GM23338 (cell line): Measurements from ENCODE around the gene UBXN2A. TPM values are rescaled to one million over a fixed set of nuclear protein-coding genes. Genes with fewer than 3 reads are reported as not detected.

Experiments used
- ATAC-seq: fragments of 200-7000 bp; cut with Tn5 transposase; 3 replicates; pipeline ENCODE4 v1.9.1; 2020
- DNase-seq: peaks from one replicate; pipeline ENCODE4 v3.0.0-alpha.2; 2015; ENCODE audit warnings: low spot score
- H2AFZ ChIP-seq: fragments of 200-600 bp; sonication (generic); 2 replicates; pipeline ENCODE4 v1.8.0; 2016; ENCODE audit warnings: antibody characterized with exemption, mild to moderate bottlenecking, moderate library complexity
- H3F3A ChIP-seq: fragments of 200-600 bp; sonication (generic); replicated peaks from 2 replicates; pipeline ENCODE4 v1.8.0; 2017; ENCODE audit warnings: antibody characterized with exemption, mixed run types, low read depth
- H3K27ac ChIP-seq: fragments of 200-600 bp; sonication (generic); 2 replicates; pipeline ENCODE4 v1.6.1; 2016; ENCODE audit warnings: low read depth
- H3K27me3 ChIP-seq: fragments of 200-600 bp; sonication (generic); 2 replicates; pipeline ENCODE4 v1.8.0; 2016; ENCODE audit warnings: mild to moderate bottlenecking, mixed run types, moderate library complexity; ENCODE audit not compliant: insufficient read depth
- H3K36me3 ChIP-seq: fragments of 200-600 bp; sonication (generic); 2 replicates; pipeline ENCODE4 v1.8.0; 2016; ENCODE audit warnings: mild to moderate bottlenecking; ENCODE audit not compliant: insufficient read depth
- H3K4me1 ChIP-seq: fragments of 200-600 bp; sonication (generic); 2 replicates; pipeline ENCODE4 v1.8.0; 2016; ENCODE audit warnings: mild to moderate bottlenecking, moderate library complexity; ENCODE audit not compliant: insufficient read depth
- H3K4me2 ChIP-seq: fragments of 200-600 bp; sonication (generic); 2 replicates; pipeline ENCODE4 v1.7.1; 2017; ENCODE audit warnings: mixed run types
- H3K4me3 ChIP-seq: fragments of 200-600 bp; sonication (generic); 2 replicates; pipeline ENCODE4 v1.6.1; 2016; ENCODE audit warnings: mixed run types
- H3K79me2 ChIP-seq: fragments of 200-600 bp; sonication (generic); replicated peaks from 2 replicates; pipeline ENCODE4 v1.8.0; 2017; ENCODE audit warnings: mild to moderate bottlenecking; ENCODE audit not compliant: insufficient read depth
- H3K9me2 ChIP-seq: fragments of 200-600 bp; sonication (generic); 2 replicates; pipeline ENCODE4 v1.8.0; 2017; ENCODE audit not compliant: insufficient read depth
- H4K20me1 ChIP-seq: fragments of 200-600 bp; sonication (generic); replicated peaks from 2 replicates; pipeline ENCODE4 v1.8.0; 2017; ENCODE audit warnings: mild to moderate bottlenecking; ENCODE audit not compliant: insufficient read depth
- H3K27ac Mint-ChIP-seq: 2 replicates; pipeline ENCODE4 v1.8.0; 2020; ENCODE audit warnings: inconsistent platforms, mild to moderate bottlenecking, moderate library complexity, mixed read lengths
- H3K27me3 Mint-ChIP-seq: 3 replicates; pipeline ENCODE4 v1.8.0; 2022; ENCODE audit warnings: low read depth, mild to moderate bottlenecking, moderate library complexity, mixed read lengths, inconsistent platforms; ENCODE audit not compliant: insufficient read depth, poor library complexity
- H3K36me3 Mint-ChIP-seq: 3 replicates; pipeline ENCODE4 v1.8.0; 2021; ENCODE audit warnings: low read depth, mild to moderate bottlenecking, inconsistent platforms, moderate library complexity, mixed read lengths
- H3K4me1 Mint-ChIP-seq: 3 replicates; pipeline ENCODE4 v1.8.0; 2020; ENCODE audit warnings: mild to moderate bottlenecking, inconsistent platforms, mixed read lengths
- H3K4me3 Mint-ChIP-seq: 3 replicates; pipeline ENCODE4 v1.8.0; 2021; ENCODE audit warnings: moderate library complexity, mild to moderate bottlenecking, inconsistent platforms, mixed read lengths
- H3K9me3 Mint-ChIP-seq: 3 replicates; pipeline ENCODE4 v1.8.0; 2020; ENCODE audit warnings: moderate library complexity, mild to moderate bottlenecking, inconsistent platforms, mixed read lengths
- ETS1 ChIP-seq: IDR thresholded peaks from 2 replicates; pipeline ENCODE4 v1.6.1; 2016; ENCODE audit warnings: antibody characterized with exemption
- EZH2 ChIP-seq: fragments of 200-600 bp; sonication (generic); IDR thresholded peaks from one replicate; pipeline ENCODE4 v1.8.0; 2017; ENCODE audit warnings: antibody characterized with exemption, mild to moderate bottlenecking, low read depth; ENCODE audit not compliant: unreplicated experiment
- EZH2phosphoT487 ChIP-seq: fragments of 200-600 bp; sonication (generic); IDR thresholded peaks from one replicate; pipeline ENCODE4 v1.8.1; 2018; ENCODE audit warnings: antibody characterized with exemption; ENCODE audit not compliant: unreplicated experiment
- JUNB ChIP-seq: IDR thresholded peaks from one replicate; pipeline ENCODE4 v1.6.1; 2016; ENCODE audit warnings: antibody characterized with exemption; ENCODE audit not compliant: unreplicated experiment
- NANOG ChIP-seq: IDR thresholded peaks from 2 replicates; pipeline ENCODE4 v1.6.1; 2016; ENCODE audit warnings: antibody characterized with exemption, borderline replicate concordance
- POLR2AphosphoS5 ChIP-seq: IDR thresholded peaks from 2 replicates; pipeline ENCODE4 v1.6.1; 2016; ENCODE audit warnings: antibody characterized with exemption, low read depth
- REST ChIP-seq: IDR thresholded peaks from one replicate; pipeline ENCODE4 v1.6.1; 2018; ENCODE audit warnings: antibody characterized with exemption; ENCODE audit not compliant: unreplicated experiment
- STAT1 ChIP-seq: IDR thresholded peaks from one replicate; pipeline ENCODE4 v1.6.1; 2016; ENCODE audit warnings: antibody characterized with exemption; ENCODE audit not compliant: unreplicated experiment
- ZNF114 ChIP-seq: fragments of 250-450 bp; sonication (Bioruptor Pico); IDR thresholded peaks from 2 replicates; pipeline ENCODE4 v1.5.0; 2020; ENCODE audit warnings: mild to moderate bottlenecking, moderate library complexity
- ZNF331 ChIP-seq: fragments of 250-450 bp; sonication (Bioruptor Pico); IDR thresholded peaks from 2 replicates; pipeline ENCODE4 v1.5.0; 2020; ENCODE audit warnings: low read depth, mild to moderate bottlenecking, moderate library complexity
- long read RNA-seq: library from polyadenylated mRNA; unstranded; transcript quantifications from one replicate; pipeline ENCODE4 v2.0.0, GENCODE V29; 2020; ENCODE audit not compliant: unreplicated experiment
- polyA plus RNA-seq: library from polyadenylated mRNA; unstranded; fragments of >200 nt; fragmentation: Nextera tagmentation; extraction: Ambion mirVana; gene quantifications from 2 replicates; pipeline ENCODE4 v1.2.1, GENCODE V29; 2016
- total RNA-seq: library from RNA; depleted of rRNA; stranded (reverse); fragments of >200 nt; shearing (Covaris generic); gene quantifications from 2 replicates; pipeline ENCODE4 v1.2.3, GENCODE V29; 2014; rRNA removed

Gene UBXN2A
- total RNA-seq (12.1 and 17.7 TPM in 2 replicates), polyA plus RNA-seq (11.5 and 12.9 TPM in 2 replicates)
- long read RNA-seq, full-length matches to known transcripts: 20 of 32 reads
- long read RNA-seq, partial matches to known transcripts: 4 of 32 reads
- long read RNA-seq, other reads (novel, unspliced or antisense): 8 of 32 reads

GRCh38 chr2:23939987-23940717 lies at the start of gene UBXN2A:
UBXN2A (plus strand) TSS chr2:23940463; CDS start chr2:23958315, 17,852 bp downstream.
- ATAC-seq (peak; percentile 80), DNase-seq (peak; percentile 88)
- H3K4me3 Mint-ChIP-seq: peak within 1 kb of the TSS; percentile 86
- Histone ChIP-seq H3K27me3 (no peaks in the 10 kb centered on the region; the same call in 1 of the 2 replicates), H3F3A (peaks cover 11% of the 10 kb centered on the region; the same call in 1 of the 2 replicates), H3K4me1 (peaks cover 16% of the 10 kb centered on the region), H2AFZ (peak within 1 kb of the TSS; percentile 95), H3K4me2 (peak within 1 kb of the TSS; percentile 92), H3K9me2 (no peaks in the 10 kb centered on the region), H3K4me3 (peak within 1 kb of the TSS; percentile 72), H3K27ac (peak within 1 kb of the TSS; percentile 94), H3K79me2 (peaks cover 44% of the 10 kb centered on the region), H4K20me1 (peaks cover 3% of the 10 kb centered on the region; the same call in 1 of the 2 replicates), H3K36me3 (no peaks in the 10 kb centered on the region)
- peak; percentile 86 for TF ChIP-seq POLR2AphosphoS5
- no peak for TF ChIP-seq JUNB
- TF ChIP-seq ZNF331 (CRISPR knock-in tag): no peak
- TF ChIP-seq ZNF114 (CRISPR knock-in tag): no peak
- TF ChIP-seq NANOG: no peak
- TF ChIP-seq STAT1: no peak
- no peak for TF ChIP-seq EZH2phosphoT487
- no peaks in the 10 kb centered on the region; the same call in 2 of the 3 replicates for H3K9me3 Mint-ChIP-seq
- peaks cover 10% of the 10 kb centered on the region; the same call in 2 of the 3 replicates for H3K36me3 Mint-ChIP-seq
- peak within 1 kb of the TSS; percentile 97 for H3K27ac Mint-ChIP-seq
- H3K27me3 Mint-ChIP-seq: peaks cover 11% of the 10 kb centered on the region
- H3K4me1 Mint-ChIP-seq: peaks cover 27% of the 10 kb centered on the region

- DNase-seq: no peak
- no peak overlapping the region for H3K4me2 ChIP-seq
- peaks cover 87% of the 10 kb centered on the region for H3K79me2 ChIP-seq
- TF ChIP-seq EZH2phosphoT487 (no peak), JUNB (no peak), NANOG (no peak), ZNF114 (CRISPR knock-in tag) (no peak), REST (no peak), EZH2 (no peak), STAT1 (no peak), ETS1 (no peak)
Measured at GRCh38 chr2:23900133-23900532, 40.1 kb upstream of the UBXN2A start.

More at GRCh38 chr2:23900133-23900532, 40.1 kb upstream of the UBXN2A start:
- no peak for ATAC-seq
- no peaks in the 10 kb centered on the region for H3K36me3 ChIP-seq
- no peaks in the 10 kb centered on the region for H3K4me1 ChIP-seq
- Mint-ChIP-seq H3K4me3 (no peak overlapping the region), H3K27me3 (no peaks in the 10 kb centered on the region), H3K4me1 (peaks cover 14% of the 10 kb centered on the region; the same call in 2 of the 3 replicates), H3K9me3 (no peaks in the 10 kb centered on the region; the same call in 2 of the 3 replicates), H3K36me3 (peaks cover 3% of the 10 kb centered on the region; the same call in 1 of the 3 replicates), H3K27ac (no peak overlapping the region)
- no peaks in the 10 kb centered on the region for H3K27me3 ChIP-seq
- no peaks in the 10 kb centered on the region for H4K20me1 ChIP-seq
- H2AFZ ChIP-seq: no peak overlapping the region
- H3F3A ChIP-seq: no peaks in the 10 kb centered on the region
- no peak overlapping the region for H3K4me3 ChIP-seq
- no peak overlapping the region for H3K27ac ChIP-seq
- no peaks in the 10 kb centered on the region; the same call in 1 of the 2 replicates for H3K9me2 ChIP-seq
